HG03175 (cell line): ENCODE results near the gene ATP4B.

Source experiments
- ATAC-seq: cut with Tn5 transposase; IDR thresholded peaks from one replicate; pipeline ENCODE4 v1.9.1; 2021; ENCODE audit warnings: mild to moderate bottlenecking, moderate library complexity; ENCODE audit not compliant: unreplicated experiment

The ATP4B gene

DNA sequence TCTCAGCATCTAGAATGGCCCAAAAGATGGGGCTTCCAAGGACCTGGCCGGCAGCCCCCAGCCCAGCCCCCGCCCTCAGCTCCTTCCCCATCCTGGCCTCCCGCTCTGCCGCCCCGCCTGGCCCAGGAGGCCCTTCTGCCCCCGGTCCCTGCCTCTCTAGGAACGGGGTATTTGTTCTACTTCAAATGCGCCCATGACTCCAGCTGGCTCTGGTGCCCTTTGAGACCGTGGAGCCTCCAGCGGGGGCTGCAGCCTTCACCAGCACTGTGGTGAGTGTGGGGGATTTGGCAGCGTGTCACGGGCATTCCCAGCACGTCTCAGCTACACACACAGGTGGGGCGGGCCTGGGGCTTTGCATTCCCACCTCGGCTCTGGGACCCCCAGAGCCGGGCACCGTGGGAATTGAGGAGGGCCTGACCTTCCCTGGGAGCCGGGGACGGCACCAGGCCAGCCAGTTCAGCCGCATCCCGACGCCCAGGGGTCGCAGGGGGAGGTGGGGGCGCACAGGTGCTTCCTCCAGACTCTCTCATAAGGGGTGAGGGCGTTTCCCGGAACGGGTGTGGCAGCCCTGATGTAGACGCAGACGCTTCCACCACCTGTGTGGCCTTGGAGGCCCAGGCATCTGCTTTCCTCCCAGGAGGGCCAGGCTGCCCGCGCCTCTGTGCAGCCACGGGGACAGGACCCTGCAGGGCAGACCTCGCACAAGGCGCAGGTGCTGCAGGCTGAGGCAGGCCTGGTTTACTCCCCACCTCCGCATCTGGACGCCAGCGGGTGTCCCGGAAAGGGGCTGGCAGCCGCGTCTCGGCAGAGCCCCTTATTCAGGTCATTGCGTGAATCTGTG lies 947 bp downstream of the ATP4B start:
- no peak for ATAC-seq

DNA sequence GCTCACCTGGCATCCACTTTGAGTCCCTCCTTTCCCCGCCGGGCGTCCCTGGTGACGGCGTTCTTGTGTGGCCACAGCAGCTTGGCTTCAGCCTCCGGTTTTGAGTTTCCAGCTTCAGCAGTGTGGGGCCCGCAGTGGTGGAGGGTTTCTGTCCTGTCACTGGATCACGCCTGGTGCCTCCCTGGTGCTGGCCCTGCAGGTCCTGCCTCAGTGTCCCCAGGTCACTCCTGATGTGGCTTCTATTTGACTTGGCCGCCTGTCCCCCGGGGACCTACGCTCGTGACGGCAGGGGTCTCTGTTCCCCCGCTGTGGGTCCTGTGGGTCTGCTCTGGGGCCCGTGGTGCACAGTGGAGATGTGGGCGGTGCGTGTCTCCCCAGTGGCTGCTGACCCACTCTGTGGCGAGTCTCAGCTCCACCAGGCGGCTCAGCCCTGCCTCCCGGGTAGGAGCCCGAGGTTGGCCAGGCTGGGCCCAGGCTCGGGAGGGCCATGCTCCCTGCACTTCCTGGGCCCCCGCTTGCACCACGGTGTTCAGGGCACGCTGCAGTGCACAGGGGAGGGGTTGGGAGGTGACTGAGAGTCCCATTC lies 1.9 kb downstream of the ATP4B start:
- ATAC-seq: no peak

DNA sequence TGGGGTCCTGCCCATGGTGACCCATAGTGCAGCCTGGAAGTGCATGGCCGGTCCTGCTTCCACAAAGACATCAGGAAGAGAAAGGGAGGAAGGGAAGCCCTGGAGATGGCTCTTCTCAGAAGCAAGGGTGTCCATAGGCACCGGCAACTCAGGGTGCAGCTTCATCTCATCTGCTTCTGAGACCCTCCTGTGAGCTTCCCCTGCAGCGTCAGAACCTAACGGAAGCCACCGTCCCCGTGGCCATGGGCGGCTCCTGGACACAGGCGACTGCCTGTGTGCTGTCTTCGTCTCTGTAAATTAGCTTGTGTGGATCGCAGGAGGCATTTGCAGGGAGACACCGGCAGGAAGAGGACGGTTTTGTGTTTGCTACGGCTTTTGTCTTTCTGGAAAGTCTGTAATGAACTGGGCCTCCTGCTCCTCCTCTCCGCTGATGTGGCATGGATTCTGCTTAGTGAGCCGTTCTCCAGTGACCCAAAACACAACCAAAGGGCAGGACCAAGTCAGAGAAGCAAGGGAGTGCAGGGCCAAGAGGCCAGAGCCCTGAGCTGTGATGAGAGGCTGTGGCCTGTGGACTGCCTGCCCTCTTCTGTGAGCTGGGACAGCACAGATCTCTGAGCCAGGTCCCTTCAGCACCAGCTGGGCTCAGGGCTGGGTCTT lies 2.5 kb downstream of the ATP4B start:
- no peak for ATAC-seq

DNA sequence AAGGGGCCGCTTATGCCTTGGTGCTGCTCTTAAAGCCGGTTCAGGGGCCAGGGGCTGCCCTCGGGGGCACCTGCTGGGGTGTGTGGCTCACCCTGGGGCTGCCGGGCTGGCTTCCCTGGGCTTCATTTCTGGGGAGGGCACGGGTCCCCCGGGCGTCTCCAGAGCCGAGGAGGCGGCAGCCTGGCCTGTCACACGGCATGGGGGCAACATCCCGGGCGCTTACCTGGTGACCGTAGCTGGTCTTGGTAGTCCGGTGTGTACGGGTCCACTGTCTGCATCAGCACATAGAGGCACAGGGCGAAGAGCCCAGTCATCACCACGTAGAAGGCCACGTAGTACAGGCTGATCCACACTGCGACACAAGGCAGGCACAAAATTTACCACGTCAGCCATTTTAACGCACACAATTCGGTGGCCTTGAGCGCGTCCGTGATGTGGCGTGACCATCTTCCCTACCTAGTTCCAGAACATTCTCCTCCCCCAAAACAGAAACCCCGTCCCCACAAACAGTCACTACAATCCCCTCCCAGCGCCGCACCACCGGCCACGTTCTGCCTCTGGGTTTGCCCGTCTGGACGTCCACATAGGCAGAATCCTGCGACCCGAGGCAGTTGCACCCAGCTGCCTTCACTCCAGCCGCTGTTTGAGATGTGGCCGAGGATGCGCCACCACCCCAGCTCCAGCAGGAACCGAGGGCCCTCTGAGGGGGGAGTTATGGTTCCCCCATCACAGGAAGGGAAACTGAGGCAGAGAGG lies 3.2 kb downstream of the ATP4B start:
- ATAC-seq: no peak

DNA sequence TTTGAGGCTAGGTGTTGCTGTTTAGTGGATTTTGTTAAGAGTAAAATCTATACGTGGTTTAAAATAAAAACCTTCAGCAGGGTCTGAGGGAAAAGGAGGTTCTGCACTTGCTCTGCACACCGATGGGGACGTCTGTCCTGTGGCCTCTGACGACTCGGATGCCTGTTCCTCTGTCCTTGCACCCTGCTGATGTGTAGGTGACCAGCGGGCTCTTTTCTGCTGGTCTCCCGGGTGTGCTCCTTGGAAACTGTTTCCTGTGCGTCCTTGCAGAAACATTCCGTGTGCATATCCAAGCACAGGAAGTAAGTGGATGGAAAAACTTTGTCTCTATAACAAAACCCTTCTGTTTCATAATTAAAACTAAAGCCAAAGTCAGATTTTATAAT lies 3.8 kb downstream of the ATP4B start:
- ATAC-seq: no peak

DNA sequence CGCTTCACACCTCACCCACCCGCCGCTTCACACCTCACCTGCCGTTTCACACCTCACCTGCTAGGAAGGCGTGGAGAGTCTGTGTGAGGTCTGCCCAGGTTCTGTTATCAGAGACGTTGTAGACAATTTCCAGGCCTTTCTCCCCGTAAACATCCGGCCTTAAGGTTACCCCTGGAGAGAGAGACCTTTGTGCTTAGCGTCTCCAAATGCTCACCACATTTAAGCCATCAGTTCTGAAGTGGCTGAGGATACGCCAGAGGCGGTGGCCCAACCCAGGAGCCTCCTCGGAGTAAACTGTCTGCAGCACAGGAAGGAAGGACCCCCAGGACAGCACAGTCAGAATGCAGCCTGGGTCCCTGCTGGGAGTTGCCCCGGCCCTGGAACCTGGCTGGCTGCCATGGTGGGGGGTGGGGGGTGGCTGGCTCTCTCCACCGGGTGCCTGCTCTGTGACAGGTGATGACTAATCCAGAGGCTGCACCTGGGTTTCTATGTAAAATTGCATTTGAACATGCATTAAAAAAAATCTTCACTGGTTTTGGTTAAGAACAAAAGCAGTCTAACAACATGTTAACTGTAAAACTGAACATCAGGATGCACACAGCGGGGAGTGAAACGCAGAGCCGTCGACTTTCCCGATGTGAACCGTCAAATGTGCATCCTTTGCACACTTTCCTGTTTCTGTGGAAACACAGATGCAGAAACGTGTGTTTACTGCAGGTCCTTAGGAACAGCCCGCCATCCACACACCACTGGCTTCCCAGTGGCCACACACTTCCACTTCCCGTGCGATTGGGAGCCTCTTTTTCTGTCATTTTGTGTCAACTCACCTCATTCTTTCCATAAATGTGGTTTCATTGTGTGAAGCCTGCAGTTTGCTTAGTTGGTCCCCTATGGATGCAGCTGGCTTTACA lies 4.5 kb downstream of the ATP4B start:
- ATAC-seq: no peak

DNA sequence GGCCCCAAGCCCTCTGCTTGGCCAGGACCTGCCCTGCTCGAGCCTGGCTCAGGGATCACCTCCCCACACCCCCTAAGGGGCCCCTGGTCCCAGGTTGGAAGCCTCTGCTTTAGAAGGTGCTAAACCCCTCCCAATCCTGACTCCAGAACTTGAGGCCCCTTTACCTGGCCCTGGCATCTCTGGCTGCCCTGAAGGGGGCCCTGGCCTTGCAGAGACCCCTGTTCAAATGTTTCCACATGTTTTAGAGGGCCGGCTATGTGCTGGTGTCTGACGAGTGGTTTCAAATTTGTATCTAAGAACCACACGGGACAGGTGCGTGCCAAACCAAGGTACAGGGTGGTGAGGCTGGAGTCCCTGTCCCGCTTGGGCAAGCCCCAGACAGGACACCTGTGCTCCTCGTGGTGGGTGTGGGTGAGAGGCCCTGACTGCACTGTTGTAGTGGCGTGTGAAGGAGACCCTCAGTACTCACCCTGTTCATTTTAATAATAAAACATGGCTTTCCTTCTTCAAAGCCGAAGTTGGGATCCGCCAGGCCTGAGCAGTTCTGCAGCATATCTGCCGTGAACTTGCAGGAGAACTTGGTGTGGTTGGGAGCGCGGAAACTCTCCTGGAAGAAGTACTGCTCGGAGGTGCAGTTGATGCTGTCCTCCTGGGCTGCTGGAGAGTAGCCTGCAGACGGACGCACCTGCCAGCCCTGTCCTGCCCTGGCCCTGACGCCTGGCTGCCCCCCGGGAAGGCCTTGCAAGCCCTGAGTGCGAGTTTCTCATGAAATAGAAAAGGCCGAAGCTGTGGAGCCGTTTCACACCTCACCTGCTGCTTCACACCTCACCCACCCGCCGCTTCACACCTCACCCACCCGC lies 5.4 kb downstream of the ATP4B start:
- no peak for ATAC-seq

DNA sequence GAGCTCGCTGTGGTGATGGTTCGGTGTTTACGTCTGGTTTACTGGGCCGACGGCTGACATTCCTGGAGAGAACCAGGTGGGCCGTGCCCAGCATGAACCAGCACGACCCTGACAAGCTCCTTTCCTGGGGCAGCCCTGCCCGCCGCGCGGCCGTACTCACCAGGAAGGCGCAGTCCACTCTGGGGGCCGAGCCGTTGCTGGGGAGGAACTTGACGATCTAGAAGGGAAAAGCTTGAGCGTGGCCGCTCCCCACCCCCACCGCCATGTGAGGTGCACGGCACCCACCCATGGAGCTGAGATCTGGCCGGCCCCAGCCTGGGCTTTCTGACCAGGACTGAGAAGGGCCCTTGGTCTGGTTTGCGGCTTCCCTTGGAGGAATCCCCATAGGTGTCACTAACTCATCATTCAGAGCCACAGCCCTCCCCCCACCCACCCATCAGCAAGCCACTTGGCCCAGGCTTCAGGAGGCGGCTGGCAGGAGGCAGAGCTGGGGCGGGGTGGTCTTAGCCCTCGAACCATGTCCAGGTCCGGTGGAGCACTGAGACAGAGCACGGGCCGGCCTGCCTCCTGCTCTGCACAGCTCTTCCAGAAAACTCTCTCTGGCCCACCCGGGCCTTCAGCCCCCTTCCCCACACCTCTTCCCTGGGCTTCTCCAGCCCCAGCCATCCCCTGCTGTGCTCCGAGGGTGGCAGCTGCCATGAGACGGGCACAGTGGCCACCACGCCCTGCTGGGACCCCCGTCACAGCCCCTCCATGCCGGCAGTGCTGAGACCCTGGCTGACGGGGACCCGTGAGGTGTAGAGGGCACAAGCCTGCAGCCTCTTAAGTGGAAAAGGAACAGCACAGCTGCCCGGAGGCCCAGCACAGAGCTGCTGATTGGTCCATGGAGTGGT lies 6.2 kb downstream of the ATP4B start:
- ATAC-seq: no peak

DNA sequence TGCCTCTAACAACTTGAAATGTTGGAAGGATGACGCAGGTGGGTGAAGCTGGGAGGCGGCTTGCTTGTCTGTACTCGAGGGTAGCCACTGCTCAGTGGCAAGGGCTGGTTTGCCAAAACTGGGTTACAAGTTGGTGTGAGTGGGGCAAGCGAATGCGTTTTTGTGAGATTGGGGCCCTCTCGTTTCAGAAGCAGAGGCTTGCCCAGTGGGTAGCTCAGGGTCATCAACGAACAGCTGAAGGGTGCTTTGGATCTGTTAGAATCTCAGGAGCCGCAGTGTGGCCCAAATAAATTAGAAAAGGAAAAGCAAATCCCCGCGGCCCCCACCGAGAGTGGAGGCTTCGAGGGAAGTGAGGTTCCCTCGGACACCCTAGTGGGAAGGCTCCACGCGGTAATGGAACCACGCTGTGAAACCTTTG lies 7.3 kb downstream of the ATP4B start:
- ATAC-seq: no peak

DNA sequence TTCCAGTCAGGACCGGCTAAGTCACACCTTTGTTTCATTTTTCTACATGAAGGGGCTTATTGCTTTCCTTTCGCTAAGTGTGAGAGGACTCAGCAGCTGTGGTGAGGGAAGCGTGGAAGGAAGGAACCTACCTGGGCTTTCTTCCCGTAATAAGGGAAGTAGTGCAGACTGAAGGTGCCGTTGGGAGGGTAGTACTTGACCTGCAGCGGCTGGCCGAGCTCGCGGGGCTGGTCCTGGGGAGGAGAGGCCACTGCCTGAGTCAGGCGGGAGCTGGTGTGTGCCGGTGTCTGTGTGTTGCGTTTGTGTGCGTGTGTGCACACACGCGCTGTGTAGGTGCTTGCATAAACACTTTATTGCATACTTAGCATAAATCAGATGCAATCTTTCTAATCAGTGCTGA lies 7.7 kb downstream of the ATP4B start:
- ATAC-seq: no peak

DNA sequence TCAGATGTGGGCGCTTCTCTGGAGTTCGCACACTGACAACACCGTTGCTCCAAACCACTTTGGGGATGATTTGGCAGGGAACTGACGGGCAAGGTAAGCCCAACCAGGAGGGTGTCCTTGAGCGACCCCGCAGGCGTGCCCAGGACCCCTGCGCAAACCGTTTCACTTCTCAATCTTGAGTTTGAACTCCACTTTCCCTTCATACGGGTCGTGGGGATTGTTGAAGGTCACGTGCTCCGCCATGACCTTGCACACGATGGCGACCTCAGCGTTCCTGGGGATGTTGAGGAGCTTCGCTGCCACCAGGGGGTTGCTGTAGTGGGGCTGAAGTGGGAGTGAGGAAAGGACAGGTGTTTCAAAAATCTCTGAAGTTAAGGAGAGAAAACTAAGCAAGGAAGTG lies 8.8 kb downstream of the ATP4B start:
- no peak for ATAC-seq

DNA sequence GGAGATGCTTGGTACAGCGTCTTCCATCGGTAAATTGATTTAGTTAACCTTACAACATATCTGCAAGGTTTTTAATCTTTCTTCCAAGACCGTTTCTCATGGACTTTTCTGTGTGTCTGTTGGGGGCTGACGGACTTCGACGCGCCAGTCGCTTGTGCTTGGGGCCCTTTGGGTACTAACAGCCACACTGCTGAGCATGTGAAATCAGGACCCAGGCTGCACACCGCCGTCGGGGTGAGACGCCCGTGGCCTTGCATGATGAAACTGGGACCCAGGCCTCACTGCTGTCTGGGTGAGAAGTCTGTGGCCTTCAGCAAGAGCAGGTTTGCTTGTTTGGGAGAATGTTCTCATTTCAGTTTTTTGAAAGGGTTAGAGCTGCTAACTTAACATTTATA lies 9.8 kb downstream of the ATP4B start:
- ATAC-seq: no peak

DNA sequence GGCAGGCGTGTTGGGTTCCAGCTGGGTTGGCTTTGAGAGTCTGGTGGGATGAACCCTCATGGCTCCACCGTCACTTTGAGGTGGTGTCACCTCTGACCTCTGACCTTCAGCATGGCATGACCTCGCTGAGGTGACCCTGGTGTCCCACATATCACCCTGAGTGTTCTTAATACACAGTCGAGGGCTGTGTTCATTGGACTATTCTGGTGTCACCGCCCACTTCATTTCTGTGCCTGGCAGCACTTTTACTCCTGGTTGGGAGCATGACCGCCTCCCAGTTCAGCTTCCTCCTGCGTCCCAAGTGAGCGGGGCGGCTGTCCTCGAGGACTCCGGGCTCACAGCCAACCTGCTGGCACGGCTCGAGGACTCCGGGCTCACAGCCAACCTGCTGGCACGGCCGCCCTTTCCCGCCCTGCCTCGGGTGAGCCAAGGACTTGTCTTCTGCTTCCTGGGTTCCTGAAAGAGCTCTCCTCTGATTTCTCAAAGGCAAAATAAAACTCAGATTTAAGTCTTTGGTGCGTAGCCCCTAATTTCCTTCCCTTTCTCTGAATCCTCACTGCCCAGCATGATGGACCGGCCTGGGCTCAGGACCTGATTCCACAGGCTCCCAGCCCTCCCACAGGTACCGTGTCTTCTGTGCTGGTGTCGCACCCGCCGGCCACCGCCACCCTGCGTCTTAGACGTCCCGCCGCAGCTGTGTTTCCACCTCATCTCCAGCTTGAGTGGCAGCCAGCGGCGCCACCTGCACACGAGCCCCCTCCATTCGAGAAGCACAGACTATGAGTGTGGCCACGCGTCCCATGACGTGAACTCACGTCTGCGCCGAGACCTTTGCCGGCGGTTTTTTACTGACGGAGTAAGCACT lies 10.4 kb downstream of the ATP4B start:
- no peak for ATAC-seq

DNA sequence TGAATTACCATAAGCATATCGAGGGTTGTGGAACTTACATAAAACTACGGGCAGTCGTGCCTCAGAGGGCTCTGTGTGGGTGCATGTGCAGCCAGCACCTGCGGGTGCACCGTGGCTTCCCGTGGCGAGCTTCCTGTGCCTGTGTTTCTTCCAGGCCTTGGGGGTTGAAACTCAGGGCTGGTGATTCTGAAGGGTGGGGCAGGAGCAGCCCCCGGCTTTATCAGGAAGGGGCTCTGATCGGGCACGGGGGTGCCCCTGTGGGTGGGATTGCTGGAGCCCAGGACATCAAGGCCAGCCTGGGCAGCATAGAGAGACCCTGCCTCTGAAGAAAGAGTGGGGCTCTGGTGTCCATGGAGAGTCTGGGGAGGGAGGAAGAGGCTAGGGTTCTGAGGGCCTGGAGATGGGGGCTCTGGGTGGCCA lies 11.1 kb downstream of the ATP4B start:
- no peak for ATAC-seq

DNA sequence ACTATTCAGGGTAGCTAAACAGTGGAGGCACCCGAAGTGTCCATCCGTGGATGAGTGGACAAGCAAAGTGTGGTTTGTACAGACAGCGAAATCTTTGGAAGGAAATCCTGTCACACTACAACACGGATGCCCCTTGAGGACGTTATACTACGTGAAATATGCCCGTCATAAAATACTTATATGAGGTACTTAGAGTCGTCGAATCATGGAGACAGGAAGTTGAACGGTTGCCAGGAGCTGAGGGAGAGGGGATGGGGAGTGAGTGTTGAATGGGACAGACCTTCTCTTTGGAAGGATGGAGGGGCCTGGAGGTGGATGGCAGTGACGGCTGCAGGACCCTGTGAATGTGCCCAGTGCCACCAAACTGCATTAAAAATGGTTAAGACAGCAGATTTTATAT lies 11.6 kb downstream of the ATP4B start:
- ATAC-seq: no peak

DNA sequence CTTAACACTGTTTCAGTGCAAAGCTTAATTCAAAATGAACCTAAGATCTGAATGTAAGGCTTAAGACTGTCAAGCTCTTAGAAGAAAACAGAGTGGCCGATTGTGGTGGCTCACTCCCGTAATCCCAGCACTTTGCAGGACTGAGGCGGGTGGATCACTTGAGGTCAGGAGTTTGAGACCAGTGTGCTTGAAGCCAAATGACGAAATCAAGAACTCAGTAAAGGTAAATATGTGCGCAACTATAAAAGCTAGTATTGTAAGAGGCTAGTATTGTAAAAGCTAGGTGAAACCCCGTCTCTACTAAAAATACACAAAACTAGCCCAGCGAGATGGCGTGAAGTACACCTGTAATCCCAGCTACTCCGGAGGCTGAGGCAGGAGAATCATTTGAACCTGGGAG lies 12.7 kb downstream of the ATP4B start:
- ATAC-seq: no peak

DNA sequence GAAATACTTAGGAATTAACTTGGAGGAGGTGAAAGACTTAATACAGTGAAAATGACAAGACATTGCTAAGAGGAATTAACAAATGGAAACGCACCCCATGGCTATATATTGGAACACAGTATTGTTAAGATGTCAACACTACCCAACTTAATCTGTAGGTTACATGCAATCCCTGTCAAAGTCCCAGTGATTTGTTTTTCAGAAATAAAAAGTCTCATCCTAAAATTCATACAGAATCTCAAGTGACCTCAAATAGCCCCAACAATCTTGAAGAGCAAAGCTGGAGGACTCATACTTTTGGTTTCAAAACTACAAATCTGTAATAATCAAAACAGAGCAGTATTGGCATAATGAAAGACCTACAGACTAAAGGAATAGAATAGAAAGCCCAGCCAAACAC lies 13.2 kb downstream of the ATP4B start:
- no peak for ATAC-seq

DNA sequence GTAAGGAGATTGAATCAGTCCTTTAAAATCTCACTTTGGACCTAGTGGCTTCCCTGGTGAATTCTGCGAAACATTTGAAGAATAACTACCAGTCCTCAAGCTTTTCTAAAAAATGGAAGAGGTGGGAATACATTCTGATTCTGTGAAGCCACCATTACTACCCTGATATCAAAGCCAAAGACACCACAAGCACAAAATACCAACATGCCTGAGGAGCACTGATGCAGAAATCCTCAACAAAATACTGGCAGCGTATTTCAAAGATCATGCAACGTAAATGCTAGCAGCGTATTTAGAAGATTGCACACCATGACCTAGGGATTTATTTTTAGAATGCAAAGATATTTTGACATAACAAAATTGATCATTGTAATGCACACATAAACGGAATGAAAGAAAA lies 14.4 kb downstream of the ATP4B start:
- ATAC-seq: no peak
